Measurements from ENCODE around the gene MARCHF6. TPM values are rescaled to one million over a fixed set of nuclear protein-coding genes. Genes with fewer than 3 reads are reported as not detected.

Gene MARCHF6
- total RNA-seq, 2 donors from 2014 or later, result 76.5 to 116 TPM

- Histone ChIP-seq H3K9me3 (no peaks in the 10 kb centered on the region), H3K4me1 (peaks cover 35% of the 10 kb centered on the region), H3K27ac (peak overlapping the region in 2 of 4 donors; percentile 49 to 68), H3K36me3 (replicated peaks in 1 of 2; ENCODE audit: insufficient read depth in 1 of 2, low read depth in 2 of 2) (no peaks in the 10 kb centered on the region), H3K4me3 (no peak overlapping the region), H3K27me3 (no peaks in the 10 kb centered on the region)
- DNase-seq, result no peak
- 81% methylated on average over 10 of the region's 10 CpGs for WGBS, 2 donors
- TF ChIP-seq POLR2A (IDR thresholded peaks at IDR 0.05), result no peak
- TF ChIP-seq CTCF (IDR thresholded peaks at IDR 0.05), result no peak
- intact Hi-C loops (cut with DNase I), result no loop called here
- no peak for ATAC-seq
Observed at GRCh38 chr5:10311595-10312425, 41.7 kb upstream of the MARCHF6 start.

- no peak for ATAC-seq
- H3K27ac ChIP-seq, result no peak overlapping the region
Observed at GRCh38 chr5:10315201-10315600, 38.3 kb upstream of the MARCHF6 start.

GRCh38 chr5:10315824-10316509 is 37.5 kb upstream of the MARCHF6 start:
- DNase-seq (no peak), ATAC-seq (no peak)
- Histone ChIP-seq H3K27ac (no peak overlapping the region), H3K9me3 (no peaks in the 10 kb centered on the region), H3K4me3 (no peak overlapping the region), H3K36me3 (replicated peaks in 1 of 2; ENCODE audit: insufficient read depth in 1 of 2, low read depth in 2 of 2) (no peaks in the 10 kb centered on the region), H3K27me3 (no peaks in the 10 kb centered on the region), H3K4me1 (peaks cover 6% of the 10 kb centered on the region)
- 93 to 94% methylated on average over 12 to 15 of the region's 15 CpGs for WGBS, 2 donors
- intact Hi-C loops (cut with DNase I), result no loop called here
- TF ChIP-seq CTCF (IDR thresholded peaks at IDR 0.05), result no peak

More at GRCh38 chr5:10315201-10315600, 38.3 kb upstream of the MARCHF6 start:
- Histone ChIP-seq H3K36me3 (replicated peaks in 1 of 2; ENCODE audit: insufficient read depth in 1 of 2, low read depth in 2 of 2) (no peaks in the 10 kb centered on the region), H3K4me1 (peaks cover 13% of the 10 kb centered on the region), H3K9me3 (no peaks in the 10 kb centered on the region), H3K4me3 (no peak overlapping the region), H3K27me3 (no peaks in the 10 kb centered on the region)
- intact Hi-C loops (cut with DNase I), result no loop called here
- TF ChIP-seq CTCF (IDR thresholded peaks at IDR 0.05) (no peak), POLR2A (IDR thresholded peaks at IDR 0.05) (no peak)
- WGBS, 2 donors, result 78 to 89% methylated on average over 5 of the region's 5 CpGs
- DNase-seq, result no peak

- H3K9me3 ChIP-seq, result no peaks in the 10 kb centered on the region
- H3K4me1 ChIP-seq, result no peaks in the 10 kb centered on the region
- no peak for TF ChIP-seq POLR2A (IDR thresholded peaks at IDR 0.05)
- no peak for TF ChIP-seq CTCF (IDR thresholded peaks at IDR 0.05)
- intact Hi-C loops (cut with DNase I), result no loop called here
- H3K27me3 ChIP-seq, result no peaks in the 10 kb centered on the region
- no peak for ATAC-seq
- H3K4me3 ChIP-seq, result no peak overlapping the region
- no peaks in the 10 kb centered on the region for H3K36me3 ChIP-seq (replicated peaks in 1 of 2; ENCODE audit: insufficient read depth in 1 of 2, low read depth in 2 of 2)
- 84 to 86% methylated on average over 5 to 6 of the region's 6 CpGs for WGBS, 2 donors
- no peak for DNase-seq
- no peak overlapping the region for H3K27ac ChIP-seq
Observed at GRCh38 chr5:10317825-10318682, 35.4 kb upstream of the MARCHF6 start.
